ENCODE measurements around the gene TELO2.
"Not testable (repeated sequence)": the region's sequence is repeated elsewhere in the genome, so short reads cannot be mapped to it uniquely, and the experiment has no call there.

TELO2 gene

DNA sequence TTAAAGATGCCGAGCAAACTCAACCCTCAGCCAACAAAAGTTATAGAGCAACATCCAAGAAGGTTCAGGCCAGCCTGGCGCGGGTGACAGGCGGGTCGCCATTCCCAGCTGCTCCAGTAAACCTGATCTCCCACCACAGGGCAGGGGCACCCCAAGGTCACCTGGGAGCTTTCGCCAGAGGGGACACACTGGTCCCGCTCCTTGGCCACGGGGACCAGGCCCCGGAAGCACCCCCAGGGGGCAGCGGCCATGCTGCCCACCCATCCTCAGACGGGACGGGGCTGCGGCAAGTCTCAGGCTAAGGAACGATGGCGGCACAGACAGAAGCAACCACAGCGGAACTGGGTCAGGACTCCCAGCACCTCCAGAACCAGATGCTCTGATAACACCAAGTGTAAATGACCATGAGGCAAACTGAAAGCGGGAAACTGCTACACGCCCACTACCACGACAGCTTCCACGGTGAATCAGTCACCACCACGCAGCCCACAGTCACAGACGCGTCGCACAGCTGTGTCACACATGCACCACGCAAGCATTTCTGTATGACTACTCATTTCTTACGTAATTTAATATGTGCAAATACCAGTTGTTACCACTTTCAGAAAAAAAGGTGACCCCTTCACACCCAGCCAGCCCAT, 34.7 kb upstream of the TELO2 start:
- DNase-seq: peak; percentile 46

- no peak for DNase-seq
These were observed 34.2 kb upstream of the TELO2 start for GRCh38 chr16:1458977-1459341.

DNA sequence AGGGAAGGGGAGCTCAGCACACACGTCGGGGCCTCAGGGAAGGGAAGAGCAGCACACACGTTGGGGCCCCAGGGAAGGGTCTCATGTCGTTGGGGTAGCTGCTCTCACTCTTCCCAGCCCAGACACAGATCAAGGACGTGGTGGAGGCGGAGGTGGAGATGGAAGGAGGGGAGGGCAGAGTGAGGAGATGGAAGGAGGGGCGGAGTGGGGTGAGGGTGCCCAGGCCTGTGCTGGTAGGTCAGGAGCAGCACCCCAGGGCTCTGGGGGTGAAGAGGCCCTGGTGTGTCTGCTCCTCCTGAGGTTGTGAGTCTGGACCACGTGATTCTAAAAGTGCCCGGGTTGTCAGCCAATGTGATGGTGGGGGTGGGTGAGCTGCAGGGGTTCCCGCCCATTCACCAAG, 33.2 kb upstream of the TELO2 start:
- DNase-seq: no peak

GRCh38 chr16:1460602-1461138, 32.5 kb upstream of the TELO2 start:
- no peak for DNase-seq

DNA sequence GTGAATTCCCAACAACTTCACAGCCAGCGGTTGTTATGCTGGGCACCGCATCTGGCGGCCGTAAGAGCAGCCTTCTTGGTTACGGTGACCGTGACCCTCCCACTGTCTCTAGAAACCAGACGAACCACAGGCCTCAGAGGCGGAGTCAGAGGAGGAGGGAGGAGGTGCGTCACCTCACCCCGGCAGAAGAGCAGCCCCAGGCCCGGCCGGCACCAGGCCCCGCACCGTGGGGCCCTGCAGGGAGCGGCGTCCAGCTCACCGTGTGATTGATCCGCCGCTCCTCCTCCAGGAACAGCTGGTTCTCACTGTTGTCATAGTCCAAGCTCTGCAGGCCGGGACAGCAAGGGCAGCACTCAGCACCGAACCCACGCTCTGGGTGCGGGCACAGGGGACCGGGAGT, 32.0 kb upstream of the TELO2 start:
- no peak for DNase-seq

DNA sequence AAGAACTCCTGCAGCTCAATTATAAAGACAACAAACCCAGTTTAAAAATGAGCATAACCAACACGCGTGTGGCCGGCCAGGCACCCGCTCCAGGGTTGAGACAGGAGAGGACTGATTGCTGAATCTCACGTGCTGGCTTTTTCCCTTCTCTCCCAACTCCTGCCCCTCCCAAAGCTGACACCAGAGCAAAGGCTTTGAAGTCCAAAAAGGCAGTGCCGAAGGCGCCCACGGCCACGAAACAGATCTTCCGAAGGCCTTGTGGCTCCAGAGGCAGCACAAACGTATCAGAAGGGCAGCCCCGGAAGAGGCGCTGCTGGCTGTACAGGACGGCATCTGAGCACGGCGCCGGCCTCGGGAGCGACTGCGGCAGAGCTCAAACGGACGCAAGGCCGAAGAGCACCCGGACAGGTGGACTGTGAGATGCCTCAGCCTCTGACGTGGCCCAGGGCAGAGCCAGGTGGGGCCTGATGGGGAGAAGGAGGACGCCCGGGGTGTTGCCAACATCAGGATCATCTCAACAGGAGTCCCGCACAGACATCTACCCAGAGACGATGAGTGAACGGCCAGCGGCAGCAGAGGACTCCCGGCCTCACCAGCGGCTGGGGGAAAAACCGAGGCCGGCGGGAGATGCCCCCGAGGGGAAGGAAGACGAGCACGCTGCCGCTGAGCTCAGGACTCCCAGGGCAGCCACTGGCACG, 28.8 kb upstream of the TELO2 start:
- no peak for DNase-seq

GRCh38 chr16:1464894-1465566, 28.1 kb upstream of the TELO2 start:
- DNase-seq: no peak

GRCh38 chr16:1465567-1465915, 27.6 kb upstream of the TELO2 start:
- no peak for DNase-seq

- DNase-seq: no peak
These were observed 27.1 kb upstream of the TELO2 start for GRCh38 chr16:1466054-1466453.

DNA sequence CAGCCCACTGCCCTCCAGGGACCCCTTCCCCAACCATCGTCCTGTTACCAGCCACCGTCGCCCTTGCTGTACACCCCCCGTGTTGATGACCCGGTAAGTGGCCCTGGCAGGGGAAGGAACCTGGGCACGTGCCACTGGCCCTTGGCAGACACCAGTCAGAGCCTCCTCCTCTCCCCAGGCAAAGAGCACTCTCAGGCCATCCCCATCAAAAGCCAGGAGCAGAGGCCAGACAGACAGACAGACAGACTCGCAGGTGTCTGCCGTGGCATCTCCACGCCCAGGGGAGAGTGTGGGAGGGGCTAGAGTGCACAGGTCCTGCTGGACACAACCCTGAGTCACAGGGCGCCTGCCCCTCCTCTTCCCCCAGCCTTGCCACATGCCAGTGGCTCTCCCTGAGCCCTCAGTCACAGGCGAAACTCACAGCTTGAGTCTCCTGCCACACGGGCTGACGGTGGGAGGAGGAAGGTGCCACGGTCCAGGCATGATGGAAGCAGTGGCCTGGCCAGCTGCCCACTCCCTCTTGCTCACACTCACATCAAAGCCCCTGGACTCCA, 26.1 kb upstream of the TELO2 start:
- DNase-seq: no peak

GRCh38 chr16:1468426-1468810, 24.7 kb upstream of the TELO2 start:
- no peak for DNase-seq

GRCh38 chr16:1469141-1469540, 24.0 kb upstream of the TELO2 start:
- not testable (repeated sequence) for DNase-seq

- DNase-seq: no peak
These were observed 23.4 kb upstream of the TELO2 start for GRCh38 chr16:1469693-1470201.

DNA sequence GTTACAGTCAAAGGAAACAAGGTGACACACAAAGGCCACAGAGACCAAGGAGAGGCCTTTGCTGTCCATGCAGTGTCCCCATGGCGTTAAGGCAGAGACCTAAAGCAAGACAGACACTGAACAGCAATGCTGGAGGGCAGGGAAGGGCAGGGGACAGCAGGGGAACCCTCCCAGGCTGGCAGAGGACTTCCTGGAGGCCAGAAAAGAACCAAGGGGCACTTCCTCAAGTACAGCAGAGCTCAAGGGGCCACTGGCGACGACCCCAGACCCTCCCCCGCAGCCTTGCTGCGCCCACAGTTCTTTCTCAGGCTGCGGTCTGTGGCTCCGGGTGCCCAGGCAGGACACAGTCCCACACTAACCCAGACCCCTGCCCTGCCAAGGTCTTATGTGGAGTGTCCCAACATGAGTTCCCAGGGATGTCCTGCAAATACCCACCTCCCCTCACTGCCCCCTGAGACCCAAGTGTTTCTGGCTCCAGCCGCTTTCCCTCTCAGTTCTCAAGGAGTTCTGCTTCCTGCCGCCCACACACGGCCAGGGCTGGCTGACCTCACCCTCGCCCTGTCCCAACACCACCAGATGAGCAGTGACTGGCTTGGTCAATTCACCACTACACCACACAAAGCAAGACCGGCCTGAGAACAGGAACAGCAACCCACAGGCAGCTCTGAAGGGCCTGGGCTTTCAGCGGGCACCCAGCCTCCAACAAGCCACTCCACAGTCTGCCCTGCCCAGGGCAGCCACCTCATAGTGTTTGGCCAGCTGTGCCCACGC, 22.5 kb upstream of the TELO2 start:
- no peak for DNase-seq

- no peak for DNase-seq
These were observed 21.5 kb upstream of the TELO2 start for GRCh38 chr16:1471569-1472194.

DNA sequence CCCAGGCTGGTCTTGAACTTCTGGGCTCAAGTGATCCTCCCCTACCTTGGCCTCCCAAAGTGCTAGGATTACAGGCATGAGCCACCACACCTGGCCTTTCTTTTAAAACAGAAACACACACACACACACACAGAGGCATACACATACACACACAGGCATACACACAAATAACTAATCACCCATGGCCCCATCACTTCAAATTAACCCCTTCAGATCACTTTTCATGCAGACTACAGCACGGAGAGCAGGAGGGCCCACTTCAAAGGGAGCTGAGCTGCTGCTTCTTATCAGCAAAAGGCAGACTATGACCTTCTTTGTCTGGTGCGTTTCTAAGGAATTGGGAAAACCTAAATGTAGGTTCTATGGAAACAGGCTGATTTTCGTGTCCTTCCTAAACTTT, 20.2 kb upstream of the TELO2 start:
- DNase-seq: no peak

DNA sequence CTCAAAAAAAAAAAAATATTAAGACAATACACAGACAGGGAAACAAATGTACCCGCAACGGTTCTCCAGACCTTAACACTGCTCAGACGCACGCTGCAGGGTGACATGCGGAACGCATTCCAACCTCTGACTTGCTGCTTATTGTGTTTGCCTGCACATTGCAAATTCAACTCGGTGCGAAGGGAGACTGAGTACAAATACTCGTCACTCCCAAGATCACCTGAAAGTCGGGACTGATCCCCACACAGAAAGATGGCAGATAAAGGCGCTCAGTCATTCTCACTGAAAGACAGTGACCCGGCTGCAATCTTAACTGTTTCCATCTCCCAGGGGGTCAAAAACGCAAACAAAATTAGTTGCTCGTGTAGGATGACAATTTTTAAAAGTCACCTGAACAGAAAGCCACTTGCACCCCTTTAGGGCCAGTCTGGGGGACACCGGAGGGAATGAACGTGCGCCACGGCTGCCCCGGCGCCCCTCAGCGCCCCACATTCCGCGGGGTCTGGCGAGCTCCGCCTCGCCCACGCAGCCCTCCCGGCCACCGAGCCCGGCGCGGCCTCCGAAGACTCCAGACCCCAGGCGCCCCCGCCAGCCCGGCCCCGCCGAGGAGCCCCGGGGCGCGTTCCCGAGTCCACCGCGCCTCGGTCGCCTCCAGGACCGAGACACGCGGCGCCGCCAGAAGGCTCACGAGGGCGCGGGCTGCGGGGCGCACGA, 18.9 kb upstream of the TELO2 start:
- no peak for DNase-seq

GRCh38 chr16:1474796-1475551, 18.2 kb upstream of the TELO2 start, which contains the start of gene CLCN7:
Gene CLCN7, minus strand, starts transcription at chr16:1475028. Its CDS starts 54 bp downstream, at chr16:1474974.
- peak; percentile 85 for DNase-seq

DNA sequence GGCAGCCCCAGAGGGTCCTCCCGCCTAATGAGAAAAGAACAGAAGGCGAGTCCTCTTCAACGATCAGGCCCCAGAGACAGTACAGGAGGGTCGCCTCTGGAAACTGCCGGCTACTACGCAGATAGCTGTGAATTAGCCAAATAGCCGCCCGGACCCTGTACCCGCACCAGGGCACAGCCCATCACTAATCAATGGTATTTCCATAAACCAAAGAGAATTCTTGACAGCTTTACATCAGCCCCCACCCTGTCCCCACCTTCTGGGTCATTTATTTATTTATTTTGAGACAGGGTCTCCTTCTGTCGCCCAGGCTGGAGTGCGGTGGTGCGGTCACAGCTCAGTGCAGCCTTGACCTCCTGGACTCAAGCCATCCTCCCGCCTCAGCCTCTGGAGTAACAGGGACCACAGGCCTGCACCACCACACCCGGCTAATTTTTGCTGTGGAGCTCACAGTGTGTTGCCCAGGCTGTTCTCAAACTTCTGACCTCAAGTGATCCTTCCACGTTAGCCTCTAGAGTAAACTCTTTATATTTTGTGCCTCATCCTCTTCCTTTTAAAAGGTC, 17.5 kb upstream of the TELO2 start:
- DNase-seq: no peak

DNA sequence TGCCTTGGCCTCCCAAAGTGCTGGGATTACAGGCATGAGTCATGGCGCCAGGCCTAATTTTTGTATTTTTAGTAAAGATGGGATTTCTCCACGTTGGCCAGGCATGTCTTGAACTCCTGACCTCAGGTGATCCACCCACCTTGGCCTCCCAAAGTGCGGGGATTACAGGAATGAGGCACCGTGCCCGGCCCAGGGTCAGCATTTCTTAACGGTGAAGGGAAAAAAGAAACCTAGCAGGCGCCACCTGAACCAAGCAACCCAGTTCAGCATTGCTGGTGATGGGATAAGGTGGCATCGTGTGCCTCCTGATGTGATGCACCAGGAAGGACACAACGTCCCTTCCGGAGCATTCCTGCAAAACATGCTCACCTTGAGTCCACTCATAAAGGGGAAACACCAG, 16.1 kb upstream of the TELO2 start:
- DNase-seq: no peak
